ENCODE measurements around the gene APCDD1L. TPM values are rescaled to one million over a fixed set of nuclear protein-coding genes. Genes with fewer than 3 reads are reported as not detected.
"Not testable (repeated sequence)": the region's sequence is repeated elsewhere in the genome, so short reads cannot be mapped to it uniquely, and the experiment has no call there.

APCDD1L gene
- total RNA-seq, 4 donors from 2014 or later, result 0.38 to 0.44 (median 0.41) TPM; not detected in 1

- DNase-seq, result no peak
- Histone ChIP-seq H3K9me3 (no peaks in the 10 kb centered on the region), H3K27me3 (peaks cover 0 to 27% (median 0%) of the 10 kb centered on the region in 4 donors), H3K36me3 (no peaks in the 10 kb centered on the region), H3K4me1 (peaks cover 0 to 10% (median 0%) of the 10 kb centered on the region in 3 donors), H3K27ac (no peak overlapping the region), H3K4me3 (no peak overlapping the region)
- 73 to 86% methylated on average over 16 to 17 of the region's 17 CpGs for WGBS, 2 donors
- intact Hi-C loops (cut with DNase I), result no loop called here
- no peak for TF ChIP-seq POLR2A (IDR thresholded peaks at IDR 0.05)
Measured at GRCh38 chr20:58545565-58546415, 30.6 kb upstream of the APCDD1L start.

- WGBS, 2 donors, result 91 to 93% methylated on average over 4 of the region's 4 CpGs
- Histone ChIP-seq H3K36me3 (no peaks in the 10 kb centered on the region), H3K4me3 (no peak overlapping the region), H3K9me3 (no peaks in the 10 kb centered on the region), H3K27me3 (peaks cover 0 to 32% (median 0%) of the 10 kb centered on the region in 4 donors), H3K27ac (no peak overlapping the region), H3K4me1 (peaks cover 0 to under 1% (median 0%) of the 10 kb centered on the region in 3 donors)
- TF ChIP-seq POLR2A (IDR thresholded peaks at IDR 0.05) (no peak), CTCF (IDR thresholded peaks at IDR 0.05) (no peak)
- DNase-seq, result no peak
- intact Hi-C loops (cut with DNase I), result no loop called here
Measured at GRCh38 chr20:58544891-58545290, 29.7 kb upstream of the APCDD1L start.

- TF ChIP-seq CTCF (IDR thresholded peaks at IDR 0.05), result no peak
- TF ChIP-seq POLR2A (IDR thresholded peaks at IDR 0.05), result no peak
- no peak overlapping the region for H3K27ac ChIP-seq
- intact Hi-C loops (cut with DNase I), result no loop called here
- 80 to 83% methylated on average over 9 to 10 of the region's 10 CpGs for WGBS, 2 donors
- DNase-seq, result no peak
- no peaks in the 10 kb centered on the region for H3K4me1 ChIP-seq
- no peak overlapping the region for H3K4me3 ChIP-seq
- H3K27me3 ChIP-seq, result peaks cover 0 to 32% (median 0%) of the 10 kb centered on the region in 4 donors
- no peaks in the 10 kb centered on the region for H3K36me3 ChIP-seq
- H3K9me3 ChIP-seq, result no peaks in the 10 kb centered on the region
Measured at GRCh38 chr20:58544286-58544685, 29.1 kb upstream of the APCDD1L start.

- H3K36me3 ChIP-seq, result no peaks in the 10 kb centered on the region
- intact Hi-C loops (cut with DNase I), result no loop called here
- H3K27ac ChIP-seq, result no peak overlapping the region
- peaks cover 0 to 26% (median 0%) of the 10 kb centered on the region in 4 donors for H3K27me3 ChIP-seq
- peaks cover 0 to under 1% (median 0%) of the 10 kb centered on the region in 3 donors for H3K9me3 ChIP-seq
- H3K4me3 ChIP-seq, result no peak overlapping the region
- no peaks in the 10 kb centered on the region for H3K4me1 ChIP-seq
- WGBS, 2 donors, result 68 to 74% methylated on average over 5 to 6 of the region's 6 CpGs
- no peak for DNase-seq
- TF ChIP-seq CTCF (IDR thresholded peaks at IDR 0.05) (no peak), POLR2A (IDR thresholded peaks at IDR 0.05) (no peak)
Measured at GRCh38 chr20:58543274-58543673, 28.1 kb upstream of the APCDD1L start.

- 93% methylated on average over 2 of the region's 18 CpGs; no CpG with 5 or more reads in 1 of the 2 donors for WGBS, 2 donors
- TF ChIP-seq POLR2A (IDR thresholded peaks at IDR 0.05), result no peak
- no peak for TF ChIP-seq CTCF (IDR thresholded peaks at IDR 0.05)
- no peak for DNase-seq
- Histone ChIP-seq H3K4me1 (no peaks in the 10 kb centered on the region), H3K9me3 (peaks cover 0 to 7% (median 0%) of the 10 kb centered on the region in 3 donors), H3K27me3 (peaks cover 0 to 26% (median 0%) of the 10 kb centered on the region in 4 donors), H3K27ac (no peak overlapping the region), H3K36me3 (no peaks in the 10 kb centered on the region), H3K4me3 (no peak overlapping the region)
- intact Hi-C loops (cut with DNase I), result no loop called here
Measured at GRCh38 chr20:58542411-58543095, 27.4 kb upstream of the APCDD1L start.

GRCh38 chr20:58542034-58542410 is 26.8 kb upstream of the APCDD1L start:
- H3K36me3 ChIP-seq; DNase-seq; intact Hi-C loops (cut with DNase I); H3K4me1 ChIP-seq; H3K27ac ChIP-seq; H3K9me3 ChIP-seq; H3K4me3 ChIP-seq: not testable (repeated sequence)
- H3K27me3 ChIP-seq, result peaks cover 0 to 22% (median 0%) of the 10 kb centered on the region in 4 donors
- 53% methylated on average over 2 of the region's 6 CpGs; no CpG with 5 or more reads in 1 of the 2 donors for WGBS, 2 donors

All from esophagus squamous epithelium (tissue), 5 donors.